ENCODE data around the gene UCP3. TPM values are rescaled to one million over a fixed set of nuclear protein-coding genes. Genes with fewer than 3 reads are reported as not detected.

The UCP3 gene
- 1 to 10 TPM; 1.3 to 7.6 (median 3.1) TPM for total RNA-seq

GRCh38 chr11:74008373-74009229, at the start of gene UCP3:
Gene UCP3, minus strand, starts transcription at chr11:74009085. Its CDS starts 2,043 bp downstream, at chr11:74007042.
- no peaks in the 10 kb centered on the region for H3K36me3 ChIP-seq
- TF ChIP-seq POLR2AphosphoS5 (IDR thresholded peaks at IDR 0.05) (no peak), POLR2A (IDR thresholded peaks at IDR 0.05) (no peak)
- peaks cover 0 to 11% (median 0%) of the 10 kb centered on the region in 4 donors for H3K4me1 ChIP-seq
- H3K27ac ChIP-seq = no peak within 1 kb of the TSS
- in situ Hi-C loops (cut with MboI; ENCODE audit: low pct_ligation_motif_present in 1 of 4, low pct_unique_long_range_greater_than_20kb in 1 of 4, low sequenced_read_pairs in 3 of 4) = no loop called here
- no peak for DNase-seq
- H3K27me3 ChIP-seq = no peaks in the 10 kb centered on the region
- intact Hi-C loops (cut with DNase I; ENCODE audit: low total_unique reads) = no loop called here
- no peaks in the 10 kb centered on the region for H3K9me3 ChIP-seq
- no peak within 1 kb of the TSS for H3K4me3 ChIP-seq
- WGBS, 2 donors (ENCODE audit: low coverage in 1 of 2) = 40 to 70% methylated on average over 1 to 9 of the region's 9 CpGs

DNA sequence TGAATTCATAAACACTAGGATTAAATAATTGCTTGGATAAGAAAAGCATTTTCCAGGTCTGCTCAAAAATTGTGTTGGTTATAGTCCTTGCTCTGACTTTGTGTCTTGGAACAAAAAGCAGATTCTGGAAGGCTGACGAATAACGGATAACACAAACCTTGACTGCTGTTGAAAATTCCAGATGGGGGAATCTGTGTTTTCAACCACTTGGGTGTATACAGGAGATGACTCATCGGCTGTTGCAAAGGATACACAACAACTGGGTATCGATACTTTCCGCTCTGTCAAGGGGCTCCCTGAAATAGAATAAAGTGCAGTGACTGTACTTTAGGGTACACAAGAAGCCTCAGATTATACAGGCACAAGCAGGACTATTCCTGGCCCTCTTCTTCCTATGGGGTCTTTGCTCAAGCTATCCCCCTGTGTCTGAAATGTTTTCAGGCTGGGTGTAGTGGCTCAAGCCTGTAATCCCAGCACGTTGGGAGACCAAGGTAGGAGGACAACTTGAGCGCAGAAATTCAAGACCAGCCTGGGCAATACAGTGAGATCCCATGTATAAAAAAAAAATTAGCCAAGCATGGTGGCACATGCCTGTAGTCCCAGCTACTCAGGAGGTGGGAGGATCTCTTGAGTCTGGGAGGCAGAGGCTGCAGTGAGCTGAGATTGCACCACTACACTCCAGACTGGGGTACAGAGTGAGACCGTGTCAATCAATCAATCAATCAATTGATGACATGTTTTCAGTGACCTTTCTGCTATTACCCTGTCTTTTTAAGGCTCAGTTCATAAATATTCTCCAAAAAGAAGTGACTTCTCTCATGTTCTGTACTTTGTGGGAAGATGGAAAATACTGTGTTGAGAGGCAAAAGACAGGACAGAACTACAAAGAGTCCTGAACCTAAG, 48.6 kb upstream of the UCP3 start:
- Histone ChIP-seq H3K4me3 (no peak overlapping the region), H3K4me1 (no peaks in the 10 kb centered on the region), H3K9me3 (no peaks in the 10 kb centered on the region), H3K27me3 (no peaks in the 10 kb centered on the region), H3K27ac (no peak overlapping the region), H3K36me3 (no peaks in the 10 kb centered on the region)
- intact Hi-C loops (cut with DNase I; ENCODE audit: low total_unique reads) = no loop called here
- no peak for DNase-seq
- in situ Hi-C loops (cut with MboI; ENCODE audit: low pct_ligation_motif_present in 1 of 4, low pct_unique_long_range_greater_than_20kb in 1 of 4, low sequenced_read_pairs in 3 of 4) = no loop called here
- no peak for TF ChIP-seq EP300 (IDR thresholded peaks at IDR 0.05; ENCODE audit: low read depth)
- TF ChIP-seq POLR2AphosphoS5 (IDR thresholded peaks at IDR 0.05) = no peak
- 83 to 100% methylated on average over 1 to 8 of the region's 8 CpGs for WGBS, 2 donors (ENCODE audit: low coverage in 1 of 2)

GRCh38 chr11:74055938-74056337, 47.1 kb upstream of the UCP3 start:
- intact Hi-C loops (cut with DNase I; ENCODE audit: low total_unique reads) (no loop called here), in situ Hi-C loops (cut with MboI; ENCODE audit: low pct_ligation_motif_present in 1 of 4, low pct_unique_long_range_greater_than_20kb in 1 of 4, low sequenced_read_pairs in 3 of 4) (no loop called here)
- Histone ChIP-seq H3K36me3 (no peaks in the 10 kb centered on the region), H3K9me3 (no peaks in the 10 kb centered on the region), H3K4me3 (no peak overlapping the region), H3K27ac (no peak overlapping the region), H3K4me1 (no peaks in the 10 kb centered on the region), H3K27me3 (no peaks in the 10 kb centered on the region)
- no peak for DNase-seq
- no peak for TF ChIP-seq POLR2AphosphoS5 (IDR thresholded peaks at IDR 0.05)
- no peak for TF ChIP-seq POLR2A (IDR thresholded peaks at IDR 0.05)
- TF ChIP-seq, protein P1, sequence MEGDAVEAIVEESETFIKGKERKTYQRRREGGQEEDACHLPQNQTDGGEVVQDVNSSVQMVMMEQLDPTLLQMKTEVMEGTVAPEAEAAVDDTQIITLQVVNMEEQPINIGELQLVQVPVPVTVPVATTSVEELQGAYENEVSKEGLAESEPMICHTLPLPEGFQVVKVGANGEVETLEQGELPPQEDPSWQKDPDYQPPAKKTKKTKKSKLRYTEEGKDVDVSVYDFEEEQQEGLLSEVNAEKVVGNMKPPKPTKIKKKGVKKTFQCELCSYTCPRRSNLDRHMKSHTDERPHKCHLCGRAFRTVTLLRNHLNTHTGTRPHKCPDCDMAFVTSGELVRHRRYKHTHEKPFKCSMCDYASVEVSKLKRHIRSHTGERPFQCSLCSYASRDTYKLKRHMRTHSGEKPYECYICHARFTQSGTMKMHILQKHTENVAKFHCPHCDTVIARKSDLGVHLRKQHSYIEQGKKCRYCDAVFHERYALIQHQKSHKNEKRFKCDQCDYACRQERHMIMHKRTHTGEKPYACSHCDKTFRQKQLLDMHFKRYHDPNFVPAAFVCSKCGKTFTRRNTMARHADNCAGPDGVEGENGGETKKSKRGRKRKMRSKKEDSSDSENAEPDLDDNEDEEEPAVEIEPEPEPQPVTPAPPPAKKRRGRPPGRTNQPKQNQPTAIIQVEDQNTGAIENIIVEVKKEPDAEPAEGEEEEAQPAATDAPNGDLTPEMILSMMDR (IDR thresholded peaks at IDR 0.05) = no peak
- TF ChIP-seq EP300 (IDR thresholded peaks at IDR 0.05; ENCODE audit: low read depth) = no peak

GRCh38 chr11:74050465-74050864, 41.6 kb upstream of the UCP3 start:
- H3K4me3 ChIP-seq = no peak overlapping the region
- no peaks in the 10 kb centered on the region for H3K27me3 ChIP-seq
- in situ Hi-C loops (cut with MboI; ENCODE audit: low pct_ligation_motif_present in 1 of 4, low pct_unique_long_range_greater_than_20kb in 1 of 4, low sequenced_read_pairs in 3 of 4) = no loop called here
- H3K36me3 ChIP-seq = peaks cover 0 to 20% (median 9%) of the 10 kb centered on the region in 4 donors
- intact Hi-C loops (cut with DNase I; ENCODE audit: low total_unique reads) = no loop called here
- no peaks in the 10 kb centered on the region for H3K4me1 ChIP-seq
- WGBS, 2 donors (ENCODE audit: low coverage in 1 of 2) = 88 to 97% methylated on average over 2 to 3 of the region's 3 CpGs
- DNase-seq = no peak
- TF ChIP-seq EP300 (IDR thresholded peaks at IDR 0.05; ENCODE audit: low read depth) (no peak), POLR2AphosphoS5 (IDR thresholded peaks at IDR 0.05) (no peak), POLR2A (IDR thresholded peaks at IDR 0.05) (no peak)
- TF ChIP-seq, protein P1 (IDR thresholded peaks at IDR 0.05) = no peak
- H3K9me3 ChIP-seq = no peaks in the 10 kb centered on the region
- H3K27ac ChIP-seq = no peak overlapping the region

DNA sequence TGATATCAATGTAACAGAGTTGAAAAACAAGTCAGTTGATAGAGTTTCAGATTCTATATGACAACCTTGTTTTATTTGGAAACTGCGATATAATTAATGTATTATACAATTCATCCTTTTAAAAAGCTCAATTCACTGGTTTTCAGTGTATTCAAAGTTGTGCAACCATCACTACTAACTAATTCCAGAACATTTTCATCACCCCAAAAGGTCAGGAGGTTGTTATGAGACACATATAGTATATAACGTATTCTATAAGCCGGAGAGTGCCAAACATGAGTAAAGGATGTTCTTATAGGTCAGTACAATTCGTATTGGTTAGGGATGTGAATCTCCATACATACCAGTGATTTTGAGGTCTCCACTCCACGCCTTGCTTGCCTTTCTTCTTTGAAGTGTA, 40.1 kb upstream of the UCP3 start:
- TF ChIP-seq POLR2A (IDR thresholded peaks at IDR 0.05) (no peak), EP300 (IDR thresholded peaks at IDR 0.05; ENCODE audit: low read depth) (no peak), POLR2AphosphoS5 (IDR thresholded peaks at IDR 0.05) (no peak)
- TF ChIP-seq, protein P1 (IDR thresholded peaks at IDR 0.05) = no peak
- no peak for DNase-seq
- Histone ChIP-seq H3K4me1 (no peaks in the 10 kb centered on the region), H3K9me3 (no peaks in the 10 kb centered on the region), H3K27ac (no peak overlapping the region), H3K27me3 (no peaks in the 10 kb centered on the region), H3K36me3 (peaks cover 0 to 20% (median 9%) of the 10 kb centered on the region in 4 donors), H3K4me3 (no peak overlapping the region)
- intact Hi-C loops (cut with DNase I; ENCODE audit: low total_unique reads) (no loop called here), in situ Hi-C loops (cut with MboI; ENCODE audit: low pct_ligation_motif_present in 1 of 4, low pct_unique_long_range_greater_than_20kb in 1 of 4, low sequenced_read_pairs in 3 of 4) (no loop called here)
- WGBS, 2 donors (ENCODE audit: low coverage in 1 of 2) = 92 to 96% methylated on average over 5 of the region's 5 CpGs
